SIG-M5 treated with dmso at 0.1 percent for 504 hours (cell line): ENCODE results near the gene MPDZ.

Experiments used
- DNase-seq: peaks from one replicate; lab custom pipeline; 2025; ENCODE audit not compliant: unreplicated experiment; lab: John Stamatoyannopoulos, UW

The MPDZ gene

GRCh38 chr9:13089666-13090065 is 189.8 kb downstream of the MPDZ start:
- DNase-seq, result no peak

GRCh38 chr9:13088720-13089427 is 190.6 kb downstream of the MPDZ start:
- peak; percentile 51 for DNase-seq

- DNase-seq, result no peak
These were observed 195.4 kb downstream of the MPDZ start for GRCh38 chr9:13083963-13084528.

GRCh38 chr9:13083366-13083765 is 196.1 kb downstream of the MPDZ start:
- DNase-seq, result no peak

GRCh38 chr9:13082796-13083195 is 196.7 kb downstream of the MPDZ start:
- DNase-seq, result peak; percentile 8

GRCh38 chr9:13078164-13078563 is 201.3 kb downstream of the MPDZ start:
- DNase-seq, result no peak

- DNase-seq, result no peak
These were observed 202.9 kb downstream of the MPDZ start for GRCh38 chr9:13076616-13077015.

- DNase-seq, result no peak
These were observed 207.6 kb downstream of the MPDZ start for GRCh38 chr9:13071921-13072320.

GRCh38 chr9:13070612-13071595 is 208.6 kb downstream of the MPDZ start:
- no peak for DNase-seq

- DNase-seq, result no peak
These were observed 210.0 kb downstream of the MPDZ start for GRCh38 chr9:13069498-13069897.

- no peak for DNase-seq
These were observed 214.8 kb downstream of the MPDZ start for GRCh38 chr9:13064676-13065075.

- no peak for DNase-seq
These were observed 215.5 kb downstream of the MPDZ start for GRCh38 chr9:13063880-13064459.

GRCh38 chr9:13061390-13061789 is 218.1 kb downstream of the MPDZ start:
- DNase-seq, result no peak
